ENCODE data around the gene ACO2. TPM values are rescaled to one million over a fixed set of nuclear protein-coding genes. Genes with fewer than 3 reads are reported as not detected.
A peak's percentile ranks its signal among the peaks of the same experiment; 100 is the strongest.

The ACO2 gene
- total RNA-seq, 1 experiment from 2014 or later, result 66.6 TPM

DNA sequence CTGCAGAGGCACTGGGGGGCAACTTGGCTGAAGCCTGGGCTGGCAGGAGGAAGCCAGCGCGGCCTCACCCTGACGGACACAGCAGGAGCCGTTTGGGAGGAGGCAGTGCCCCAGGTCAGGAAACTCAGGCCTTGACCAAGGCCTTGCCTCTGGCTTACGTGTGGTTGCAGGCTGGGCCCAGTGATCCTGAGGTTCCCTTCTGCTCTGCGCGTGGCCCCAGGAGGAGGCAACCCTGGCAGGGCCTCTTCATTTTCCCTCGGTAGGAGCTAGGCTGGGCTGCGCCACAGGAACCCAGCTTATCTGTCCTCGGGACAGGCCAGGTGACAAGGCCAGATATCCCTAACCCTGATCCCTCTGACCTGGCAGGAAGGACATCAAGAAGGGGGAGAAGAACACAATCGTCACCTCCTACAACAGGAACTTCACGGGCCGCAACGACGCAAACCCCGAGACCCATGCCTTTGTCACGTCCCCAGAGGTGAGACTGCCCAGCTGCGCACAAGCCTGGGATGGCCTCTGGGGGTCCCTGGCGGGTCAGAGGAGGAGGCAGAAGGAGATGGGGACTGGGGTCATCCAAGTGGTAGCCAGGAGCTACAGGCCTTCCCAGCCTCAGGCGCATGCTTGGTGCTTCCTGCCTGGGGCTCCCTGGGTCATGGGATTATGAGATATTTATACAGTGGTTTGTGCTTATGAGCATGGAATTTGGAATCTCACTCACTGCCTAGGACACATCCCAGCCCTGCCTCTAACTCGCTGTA, 54.7 kb downstream of the ACO2 start:
- Histone ChIP-seq H3K79me1 (ENCODE audit: insufficient read depth, low read depth, low read length, poor library complexity, severe bottlenecking) (no peaks in the 10 kb centered on the region), H3K23me2 (ENCODE audit: insufficient read length, low read depth, low read length, poor library complexity, severe bottlenecking) (no peaks in the 10 kb centered on the region)

More for the DNA sequence above, 54.7 kb downstream of the ACO2 start:
- Mint-ChIP-seq H3K4me3 (no peak overlapping the region), H3K27me3 (ENCODE audit: low read depth) (peaks cover 5% of the 10 kb centered on the region), H3K4me1 (0 out of 4 replicates have a peak, but pooled peaks cover 0 to 2% of the 10 kb centered on the region in 2 experiments), H3K36me3 (ENCODE audit: insufficient read depth in 1 of 3, low read depth in 3 of 3) (peaks cover 18 to 46% (median 27%) of the 10 kb centered on the region in 3 experiments), H3K9me3 (no peaks in the 10 kb centered on the region), H3K27ac (peak overlapping the region in 2 of 3 experiments; percentile 61 to 84; a peak in 4 of 7 replicates)
- WGBS (ENCODE audit: extremely low coverage, insufficient read length, low lambda C conversion rate), result no CpG with 5 or more reads among the region's 21 CpGs
- no peak overlapping the region for H2BK5ac ChIP-seq (ENCODE audit: insufficient read length, low read length)
- no peak overlapping the region for H3K14ac ChIP-seq (ENCODE audit: insufficient read depth, low read length)
- H2BK12ac ChIP-seq (ENCODE audit: insufficient read length, low read depth, low read length), result no peak overlapping the region
- H2AFZ ChIP-seq (ENCODE audit: low read length), result no peak overlapping the region
- no peaks in the 10 kb centered on the region for H3K79me2 ChIP-seq (ENCODE audit: insufficient read depth, low read length)
- no peaks in the 10 kb centered on the region for H4K20me1 ChIP-seq (ENCODE audit: control insufficient read depth, insufficient read depth, insufficient read length)
- TF ChIP-seq, protein P1, sequence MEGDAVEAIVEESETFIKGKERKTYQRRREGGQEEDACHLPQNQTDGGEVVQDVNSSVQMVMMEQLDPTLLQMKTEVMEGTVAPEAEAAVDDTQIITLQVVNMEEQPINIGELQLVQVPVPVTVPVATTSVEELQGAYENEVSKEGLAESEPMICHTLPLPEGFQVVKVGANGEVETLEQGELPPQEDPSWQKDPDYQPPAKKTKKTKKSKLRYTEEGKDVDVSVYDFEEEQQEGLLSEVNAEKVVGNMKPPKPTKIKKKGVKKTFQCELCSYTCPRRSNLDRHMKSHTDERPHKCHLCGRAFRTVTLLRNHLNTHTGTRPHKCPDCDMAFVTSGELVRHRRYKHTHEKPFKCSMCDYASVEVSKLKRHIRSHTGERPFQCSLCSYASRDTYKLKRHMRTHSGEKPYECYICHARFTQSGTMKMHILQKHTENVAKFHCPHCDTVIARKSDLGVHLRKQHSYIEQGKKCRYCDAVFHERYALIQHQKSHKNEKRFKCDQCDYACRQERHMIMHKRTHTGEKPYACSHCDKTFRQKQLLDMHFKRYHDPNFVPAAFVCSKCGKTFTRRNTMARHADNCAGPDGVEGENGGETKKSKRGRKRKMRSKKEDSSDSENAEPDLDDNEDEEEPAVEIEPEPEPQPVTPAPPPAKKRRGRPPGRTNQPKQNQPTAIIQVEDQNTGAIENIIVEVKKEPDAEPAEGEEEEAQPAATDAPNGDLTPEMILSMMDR (conservative IDR thresholded peaks at IDR 0.05), result peak; percentile 38; the same call in 2 of the 3 replicates
- no peak overlapping the region for H3T11ph ChIP-seq (ENCODE audit: low read length)
- no peak overlapping the region for H2BK15ac ChIP-seq (ENCODE audit: low read depth, low read length)
- no peaks in the 10 kb centered on the region for H3K27me3 ChIP-seq (ENCODE audit: insufficient read depth, low read length)
- no peak overlapping the region for H3K56ac ChIP-seq (ENCODE audit: insufficient read length, low read depth, low read length)
- no peak overlapping the region for H3K27ac ChIP-seq (ENCODE audit: insufficient read length, low read depth, low read length)
- no peaks in the 10 kb centered on the region for H3K9me3 ChIP-seq (ENCODE audit: control insufficient read depth, low read depth, low read length)
- no peak overlapping the region for H2BK120ac ChIP-seq (ENCODE audit: low read depth, low read length, poor library complexity, severe bottlenecking)
- no peak overlapping the region for H2BK20ac ChIP-seq (ENCODE audit: low read depth, low read length, poor library complexity, severe bottlenecking)
- no peak overlapping the region for H4K5ac ChIP-seq (ENCODE audit: insufficient read length, low read depth, low read length)
- no peak overlapping the region for H3K4ac ChIP-seq (ENCODE audit: low read depth, low read length)
- no peak overlapping the region for H4K91ac ChIP-seq (ENCODE audit: insufficient read length, low read depth, low read length)
- no peaks in the 10 kb centered on the region for H3K4me1 ChIP-seq (ENCODE audit: insufficient read depth, low read length)
- H4K8ac ChIP-seq (replicated peaks; ENCODE audit: insufficient read length, low read depth, low read length), result no peak overlapping the region
- no peak overlapping the region for H3K23ac ChIP-seq (ENCODE audit: insufficient read length, low read depth, low read length)
- H2AK5ac ChIP-seq (ENCODE audit: insufficient read length, low read length), result no peak overlapping the region
- H3K9ac ChIP-seq (ENCODE audit: extremely low read depth, insufficient read length, low read length), result no peak overlapping the region
- H3K18ac ChIP-seq (ENCODE audit: insufficient read length, low read depth, low read length), result no peak overlapping the region
- no peak overlapping the region for H3K4me2 ChIP-seq (ENCODE audit: insufficient read depth, insufficient read length, low read length)
- peak; percentile 58 for DNase-seq

Data from H9 (cell line).